Gastrocnemius medialis (tissue), 4 donors: ENCODE measurements around the gene SBSN. TPM values are rescaled to one million over a fixed set of nuclear protein-coding genes. Genes with fewer than 3 reads are reported as not detected.

Source experiments
- ATAC-seq, 2 donors: fragments of 150-250 bp; one replicate each; pipeline ENCODE4 v1.9.1; 2016
- DNase-seq, 2 donors: peaks; one replicate each; pipeline ENCODE4 v3.0.0-alpha.2; 2019
- H3K27ac ChIP-seq, 4 donors: fragments of 200-600 bp; sonication (generic); 1 replicate in 1 of 4; 2 replicates in 3 of 4; pipeline ENCODE4 v1.5.1; 2016 to 2018; ENCODE audit warnings: mild to moderate bottlenecking in 2 of 4, moderate library complexity in 1 of 4
- H3K27me3 ChIP-seq, 3 donors: fragments of 200-600 bp; sonication (generic) in 2 of 3; 1 replicate in 1 of 3; 2 replicates in 2 of 3; pipeline versions ENCODE4 v1.5.1 to v1.6.0; 2016 to 2019; ENCODE audit warnings: mild to moderate bottlenecking in 1 of 3, moderate library complexity in 1 of 3
- H3K36me3 ChIP-seq, 2 donors: fragments of 200-600 bp; sonication (generic) in 1 of 2; one replicate each; pipeline ENCODE4 v1.5.1; 2017 to 2018
- H3K4me1 ChIP-seq, 2 donors: fragments of 200-600 bp; sonication (generic) in 1 of 2; one replicate each; pipeline ENCODE4 v1.5.1; 2016 to 2017; ENCODE audit warnings: mild to moderate bottlenecking in 2 of 2
- H3K4me3 ChIP-seq, 4 donors: fragments of 200-600 bp; sonication (generic) in 3 of 4; 1 replicate in 1 of 4; 2 replicates in 3 of 4; pipeline ENCODE4 v1.5.1; 2016 to 2019; ENCODE audit warnings: mild to moderate bottlenecking in 2 of 4
- H3K9me3 ChIP-seq, 3 donors: fragments of 200-600 bp; sonication (generic) in 2 of 3; 1 replicate in 1 of 3; 2 replicates in 2 of 3; pipeline ENCODE4 v1.5.1; 2016 to 2019
- CTCF ChIP-seq, 5 experiments: fragments of 450-650 bp in 3 of 5; fragments of 200-600 bp in 2 of 5; sonication (generic) in 2 of 5; IDR thresholded peaks in 4 of 5; conservative IDR thresholded peaks in 1 of 5; 1 replicate in 4 of 5; 2 replicates in 1 of 5; pipeline ENCODE4 v1.5.1; 2016 to 2019; ENCODE audit warnings: antibody characterized with exemption in 5 of 5, mild to moderate bottlenecking in 3 of 5, moderate library complexity in 3 of 5
- POLR2A ChIP-seq, 2 donors: fragments of 450-650 bp; IDR thresholded peaks; one replicate each; pipeline ENCODE4 v1.6.1; 2017; ENCODE audit warnings: antibody characterized with exemption in 2 of 2, mild to moderate bottlenecking in 2 of 2, moderate library complexity in 2 of 2
- in situ Hi-C, 4 donors: fragments of 200-750 bp; cut with MboI; loops; one replicate each; pipeline versions ENCODE4 v1.15.0 to v1.8.0; 2017; ENCODE audit warnings: low sequenced_read_pairs in 4 of 4
- intact Hi-C: fragments of 100-400 bp; cut with DNase I; formaldehyde crosslinking; loops from one replicate; pipeline ENCODE4 v1.15.1; 2023; ENCODE audit warnings: low total_unique reads
- total RNA-seq, 4 donors: library from RNA; depleted of rRNA; stranded (reverse); fragments of >200 nt; gene quantifications; one replicate each; pipeline versions ENCODE4 v1.1.0 to v1.2.3, GENCODE V29; 2016

SBSN gene
- total RNA-seq, 4 donors from 2014 or later, result not detected

GRCh38 chr19:35507561-35507960, 20.6 kb downstream of the SBSN start:
- DNase-seq (no peak), ATAC-seq (no peak)
- Histone ChIP-seq H3K9me3 (no peaks in the 10 kb centered on the region), H3K27ac (no peak overlapping the region), H3K4me3 (no peak overlapping the region), H3K4me1 (peaks cover 0 to 4% of the 10 kb centered on the region in 2 donors), H3K36me3 (no peaks in the 10 kb centered on the region), H3K27me3 (peaks cover 37 to 50% (median 40%) of the 10 kb centered on the region in 3 donors)
- in situ Hi-C loops (no loop called here), intact Hi-C loops (no loop called here)
- TF ChIP-seq CTCF (IDR thresholded peaks at IDR 0.05 in 4 of 5, conservative IDR thresholded peaks at IDR 0.05 in 1 of 5), result no peak
- TF ChIP-seq POLR2A (IDR thresholded peaks at IDR 0.05), result no peak

- no peaks in the 10 kb centered on the region for H3K36me3 ChIP-seq
- DNase-seq, result no peak
- peaks cover 30 to 40% (median 37%) of the 10 kb centered on the region in 3 donors for H3K27me3 ChIP-seq
- TF ChIP-seq CTCF (IDR thresholded peaks at IDR 0.05 in 4 of 5, conservative IDR thresholded peaks at IDR 0.05 in 1 of 5), result no peak
- no peak for TF ChIP-seq POLR2A (IDR thresholded peaks at IDR 0.05)
- H3K4me1 ChIP-seq, result peaks cover 0 to 4% of the 10 kb centered on the region in 2 donors
- no peaks in the 10 kb centered on the region for H3K9me3 ChIP-seq
- ATAC-seq, result no peak
- H3K27ac ChIP-seq, result no peak overlapping the region
- H3K4me3 ChIP-seq, result no peak overlapping the region
- intact Hi-C loops, result no loop called here
- in situ Hi-C loops, result no loop called here
Observed at GRCh38 chr19:35506011-35506410, 22.1 kb downstream of the SBSN start.

GRCh38 chr19:35502751-35503150, 25.4 kb downstream of the SBSN start:
- H3K27ac ChIP-seq, result no peak overlapping the region
- H3K36me3 ChIP-seq, result no peaks in the 10 kb centered on the region
- no peak for DNase-seq
- H3K4me3 ChIP-seq, result no peak overlapping the region
- intact Hi-C loops, result no loop called here
- TF ChIP-seq POLR2A (IDR thresholded peaks at IDR 0.05) (no peak), CTCF (IDR thresholded peaks at IDR 0.05 in 4 of 5, conservative IDR thresholded peaks at IDR 0.05 in 1 of 5) (no peak)
- H3K4me1 ChIP-seq, result no peaks in the 10 kb centered on the region
- in situ Hi-C loops, result no loop called here
- no peaks in the 10 kb centered on the region for H3K9me3 ChIP-seq
- ATAC-seq, result no peak
- H3K27me3 ChIP-seq, result peaks cover 4 to 10% (median 5%) of the 10 kb centered on the region in 3 donors

- intact Hi-C loops (no loop called here), in situ Hi-C loops (no loop called here)
- no peak overlapping the region for H3K4me3 ChIP-seq
- H3K27ac ChIP-seq, result no peak overlapping the region
- H3K4me1 ChIP-seq, result no peaks in the 10 kb centered on the region
- ATAC-seq (no peak), DNase-seq (no peak)
- peaks cover 0 to 3% (median 0%) of the 10 kb centered on the region in 3 donors for H3K27me3 ChIP-seq
- no peaks in the 10 kb centered on the region for H3K9me3 ChIP-seq
- H3K36me3 ChIP-seq, result no peaks in the 10 kb centered on the region
- TF ChIP-seq CTCF (IDR thresholded peaks at IDR 0.05 in 4 of 5, conservative IDR thresholded peaks at IDR 0.05 in 1 of 5) (no peak), POLR2A (IDR thresholded peaks at IDR 0.05) (no peak)
Observed at GRCh38 chr19:35501684-35502083, 26.4 kb downstream of the SBSN start.

GRCh38 chr19:35500611-35501010, 27.5 kb downstream of the SBSN start:
- intact Hi-C loops (no loop called here), in situ Hi-C loops (no loop called here)
- ATAC-seq, result no peak
- H3K27ac ChIP-seq, result no peak overlapping the region
- peaks cover 0 to 3% (median 0%) of the 10 kb centered on the region in 3 donors for H3K27me3 ChIP-seq
- no peak for DNase-seq
- H3K36me3 ChIP-seq, result no peaks in the 10 kb centered on the region
- no peaks in the 10 kb centered on the region for H3K4me1 ChIP-seq
- no peak for TF ChIP-seq POLR2A (IDR thresholded peaks at IDR 0.05)
- no peak for TF ChIP-seq CTCF (IDR thresholded peaks at IDR 0.05 in 4 of 5, conservative IDR thresholded peaks at IDR 0.05 in 1 of 5)
- no peak overlapping the region for H3K4me3 ChIP-seq
- no peaks in the 10 kb centered on the region for H3K9me3 ChIP-seq
